DOHH2 (cell line): ENCODE measurements around the gene NDUFC1.

ENCODE experiments used
- H3F3A ChIP-seq: fragments of 200-600 bp; sonication (generic), shearing (Covaris generic); 2 replicates; pipeline ENCODE4 v1.6.0; 2016; ENCODE audit warnings: antibody characterized with exemption, mild to moderate bottlenecking; ENCODE audit not compliant: control insufficient read depth, insufficient read depth
- H3K27ac ChIP-seq: fragments of 200-600 bp; sonication (generic); 2 replicates; pipeline ENCODE4 v1.5.1; 2014; ENCODE audit warnings: low read depth, mild to moderate bottlenecking, low read length, moderate library complexity
- H3K27me3 ChIP-seq: fragments of 200-600 bp; sonication (generic); 2 replicates; pipeline ENCODE4 v1.6.1; 2014; ENCODE audit warnings: mild to moderate bottlenecking, low read length, mixed read lengths; ENCODE audit not compliant: control insufficient read depth
- H3K36me3 ChIP-seq: fragments of 200-600 bp; sonication (generic); 2 replicates; pipeline ENCODE4 v1.6.1; 2014; ENCODE audit warnings: mild to moderate bottlenecking, low read length, moderate library complexity, mixed read lengths; ENCODE audit not compliant: control insufficient read depth
- H3K4me1 ChIP-seq: fragments of 200-600 bp; sonication (generic); 2 replicates; pipeline ENCODE4 v1.6.1; 2014; ENCODE audit warnings: mild to moderate bottlenecking, low read length, mixed read lengths; ENCODE audit not compliant: control insufficient read depth
- H3K4me2 ChIP-seq: fragments of 200-600 bp; sonication (generic); 2 replicates; pipeline ENCODE4 v1.6.0; 2014; ENCODE audit warnings: mild to moderate bottlenecking, low read length, moderate library complexity
- H3K4me3 ChIP-seq: fragments of 200-600 bp; sonication (generic); 2 replicates; pipeline ENCODE4 v1.5.1; 2014; ENCODE audit warnings: mild to moderate bottlenecking, low read length, mixed read lengths
- H3K79me2 ChIP-seq: fragments of 200-600 bp; sonication (generic); 2 replicates; pipeline ENCODE4 v1.6.1; 2014; ENCODE audit warnings: mild to moderate bottlenecking, low read length, mixed read lengths; ENCODE audit not compliant: control insufficient read depth
- H3K9me2 ChIP-seq: fragments of 200-600 bp; sonication (generic); replicated peaks from 2 replicates; pipeline ENCODE4 v1.6.1; 2014; ENCODE audit warnings: mild to moderate bottlenecking, low read length, mixed read lengths; ENCODE audit not compliant: control insufficient read depth
- H3K9me3 ChIP-seq: fragments of 200-600 bp; sonication (generic); 2 replicates; pipeline ENCODE4 v1.6.1; 2014; ENCODE audit warnings: antibody characterized with exemption, low read length, mixed read lengths; ENCODE audit not compliant: control insufficient read depth, insufficient read depth
- H4K20me1 ChIP-seq: fragments of 200-600 bp; sonication (generic); 2 replicates; pipeline ENCODE4 v1.6.0; 2014; ENCODE audit warnings: low read depth, mild to moderate bottlenecking, antibody characterized with exemption, low read length, moderate library complexity; ENCODE audit not compliant: control insufficient read depth, insufficient read depth
- CTCF ChIP-seq: fragments of 200-600 bp; sonication (generic); IDR thresholded peaks from one replicate; pipeline ENCODE4 v1.5.1; 2014; ENCODE audit warnings: antibody characterized with exemption, mild to moderate bottlenecking, low read depth, low read length; ENCODE audit not compliant: poor library complexity, severe bottlenecking
- EZH2phosphoT487 ChIP-seq: fragments of 200-600 bp; sonication (generic); IDR thresholded peaks from 2 replicates; pipeline ENCODE4 v1.6.1; 2017; ENCODE audit warnings: borderline replicate concordance, mild to moderate bottlenecking, antibody characterized with exemption, low read length, moderate library complexity, mixed read lengths

The NDUFC1 gene

DNA sequence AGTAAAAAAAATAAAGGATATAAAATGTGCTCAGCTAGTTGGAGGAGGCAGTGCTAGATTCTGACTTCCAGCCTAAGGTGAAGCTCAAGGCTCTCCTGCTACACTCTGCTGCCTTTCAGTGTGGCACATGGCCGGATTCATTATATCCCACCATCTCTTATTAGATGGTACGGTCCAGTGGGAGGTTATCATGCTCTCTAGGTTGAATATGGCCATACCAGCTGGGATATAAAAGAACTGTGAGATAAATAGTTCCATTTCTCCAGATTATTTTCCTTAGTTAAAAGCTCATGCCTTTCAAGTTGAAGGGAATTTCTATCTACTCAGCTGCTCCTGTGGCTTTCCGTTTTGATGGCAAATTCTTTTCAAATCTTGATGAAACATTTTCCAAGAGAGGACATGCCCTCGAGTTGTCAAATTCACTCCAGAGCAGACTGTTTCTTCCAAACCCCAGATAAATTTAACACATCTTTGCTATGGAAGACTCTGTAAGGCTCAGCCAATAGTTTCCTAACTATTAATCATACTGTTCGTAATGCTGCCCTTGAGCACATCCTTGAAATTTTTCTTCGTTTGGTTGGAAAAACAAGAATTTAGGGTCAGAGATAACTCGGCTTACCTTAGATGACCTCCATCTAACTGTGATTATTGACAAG is 20.1 kb downstream of the NDUFC1 start:
- 0 out of 2 replicates have a peak, but pooled peaks cover 3% of the 10 kb centered on the region for H3K4me1 ChIP-seq
- H3K36me3 ChIP-seq: no peaks in the 10 kb centered on the region
- TF ChIP-seq CTCF: no peak
- no peak for TF ChIP-seq EZH2phosphoT487
- no peak overlapping the region for H3K4me3 ChIP-seq
- no peak overlapping the region for H3K4me2 ChIP-seq
- H3K27ac ChIP-seq: no peak overlapping the region
- H3K79me2 ChIP-seq: no peaks in the 10 kb centered on the region
- H3K9me3 ChIP-seq: peaks cover 9% of the 10 kb centered on the region; the same call in 1 of the 2 replicates
- H4K20me1 ChIP-seq: no peaks in the 10 kb centered on the region
- peaks cover 23% of the 10 kb centered on the region for H3K27me3 ChIP-seq
- no peaks in the 10 kb centered on the region for H3K9me2 ChIP-seq
- H3F3A ChIP-seq: no peaks in the 10 kb centered on the region; the same call in 1 of the 2 replicates

GRCh38 chr4:139279760-139280620 is 22.3 kb downstream of the NDUFC1 start, which contains the start of gene MGARP:
Gene MGARP, minus strand, starts transcription at chr4:139280225. Its CDS starts 67 bp downstream, at chr4:139280158.
- Histone ChIP-seq H3K27me3 (peaks cover 26% of the 10 kb centered on the region), H3K4me2 (peak within 1 kb of the TSS; percentile 43; the same call in 1 of the 2 replicates), H3K36me3 (no peaks in the 10 kb centered on the region), H3K79me2 (no peaks in the 10 kb centered on the region), H3K4me1 (0 out of 2 replicates have a peak, but pooled peaks cover 3% of the 10 kb centered on the region), H3K9me2 (no peaks in the 10 kb centered on the region), H3K4me3 (peak within 1 kb of the TSS; percentile 24; the same call in 1 of the 2 replicates), H3K9me3 (peaks cover 5% of the 10 kb centered on the region; the same call in 1 of the 2 replicates), H3K27ac (no peak within 1 kb of the TSS), H3F3A (no peaks in the 10 kb centered on the region; the same call in 1 of the 2 replicates), H4K20me1 (no peaks in the 10 kb centered on the region)
- TF ChIP-seq EZH2phosphoT487 (peak; percentile 7; the same call in 1 of the 2 replicates), CTCF (no peak)

DNA sequence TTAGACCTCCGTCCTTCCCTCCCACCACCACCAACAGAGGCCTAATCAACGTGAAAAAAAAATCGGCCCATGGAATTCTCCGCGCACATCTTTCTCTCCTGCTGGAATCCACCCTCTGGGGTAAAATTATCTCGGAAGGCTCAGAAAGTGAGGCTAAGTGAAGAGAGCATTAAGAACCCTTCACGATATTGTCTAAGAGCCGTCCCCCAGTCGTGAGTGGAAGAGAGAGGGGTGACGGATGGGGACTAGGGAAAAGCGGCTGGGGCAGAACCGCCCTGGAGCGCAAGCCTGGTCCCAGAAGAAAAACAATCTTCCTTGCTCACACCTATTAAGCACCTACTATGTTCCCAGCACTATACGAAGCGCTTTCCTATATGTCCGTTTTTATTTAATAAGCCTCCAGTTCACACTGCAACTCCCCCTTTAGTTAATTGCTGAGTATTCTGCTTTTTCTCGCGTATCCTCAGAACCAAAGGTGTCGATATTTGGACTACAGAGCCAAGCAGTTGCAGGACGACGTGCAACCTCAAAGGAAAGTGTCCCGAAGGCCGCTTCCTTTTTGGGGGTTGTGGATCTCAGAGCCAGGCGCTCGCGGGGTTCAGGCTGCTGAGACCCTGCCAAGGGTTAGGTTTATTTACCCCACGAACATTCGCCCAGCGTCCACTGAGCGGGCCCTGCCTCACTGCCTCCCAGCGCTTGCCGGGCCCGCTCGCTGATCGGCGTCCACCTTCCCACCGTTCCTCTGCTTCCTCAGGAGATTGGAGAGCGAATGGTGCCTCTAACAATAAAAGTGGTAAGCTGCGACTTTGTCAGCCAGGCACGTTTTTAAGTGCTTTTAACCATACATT is 23.1 kb downstream of the NDUFC1 start:
- TF ChIP-seq EZH2phosphoT487 (peak; percentile 40; the same call in 1 of the 2 replicates), CTCF (no peak)

More for the DNA sequence above, 23.1 kb downstream of the NDUFC1 start:
- Histone ChIP-seq H3K4me2 (0 out of 2 replicates have a peak overlapping the region, but pooled peaks have one; percentile 43), H3K79me2 (no peaks in the 10 kb centered on the region), H4K20me1 (no peaks in the 10 kb centered on the region), H3K4me1 (0 out of 2 replicates have a peak, but pooled peaks cover 3% of the 10 kb centered on the region), H3K36me3 (no peaks in the 10 kb centered on the region), H3K4me3 (no peak overlapping the region), H3K27ac (no peak overlapping the region), H3K9me3 (peaks cover under 1% of the 10 kb centered on the region; the same call in 1 of the 2 replicates), H3K27me3 (peaks cover 26% of the 10 kb centered on the region), H3F3A (no peaks in the 10 kb centered on the region; the same call in 1 of the 2 replicates), H3K9me2 (no peaks in the 10 kb centered on the region)
